A549 (cell line): ENCODE results near the gene CHST11. TPM values are rescaled to one million over a fixed set of nuclear protein-coding genes. Genes with fewer than 3 reads are reported as not detected.

Experiments used
- CBX2 ChIP-seq: fragments of 200-600 bp; sonication (generic); IDR thresholded peaks from 2 replicates; pipeline ENCODE4 v1.6.1; 2016; ENCODE audit warnings: low read depth, mild to moderate bottlenecking, borderline replicate concordance
- CTCF ChIP-seq: fragments of >200 bp; sonication (Bioruptor Twin); formaldehyde crosslinking; IDR thresholded peaks from 3 replicates; pipeline ENCODE4 v1.5.1; 2016
- EHF ChIP-seq: fragments of 250-450 bp; sonication (Bioruptor Pico); IDR thresholded peaks from 2 replicates; pipeline ENCODE4 v1.5.0; 2020; ENCODE audit warnings: mild to moderate bottlenecking
- EHMT2 ChIP-seq: fragments of 200-600 bp; sonication (generic); IDR thresholded peaks from 2 replicates; pipeline ENCODE4 v1.6.1; 2016; ENCODE audit warnings: antibody characterized with exemption, low read depth, mild to moderate bottlenecking, moderate library complexity
- FOSL2 ChIP-seq, 2 experiments: fragments of 450-650 bp in 1 of 2; fragments of >200 bp in 1 of 2; sonication (Bioruptor Twin) in 1 of 2; formaldehyde crosslinking; IDR thresholded peaks; 2 replicates each; pipeline versions ENCODE4 v1.5.0 to v1.6.1; 2016 to 2020; ENCODE audit warnings: mild to moderate bottlenecking in 1 of 2, moderate library complexity in 1 of 2
- HEYL ChIP-seq: fragments of 250-450 bp; sonication (Bioruptor Pico); IDR thresholded peaks from 2 replicates; pipeline ENCODE4 v1.8.0; 2021; ENCODE audit warnings: mild to moderate bottlenecking, moderate library complexity
- HMGXB4 ChIP-seq: fragments of 250-450 bp; sonication (Bioruptor Pico); IDR thresholded peaks from 2 replicates; pipeline ENCODE4 v1.5.0; 2021; ENCODE audit warnings: mild to moderate bottlenecking, moderate library complexity, borderline replicate concordance
- HOXA7 ChIP-seq: fragments of 250-450 bp; sonication (Bioruptor Pico); IDR thresholded peaks from 2 replicates; pipeline ENCODE4 v1.5.0; 2020; ENCODE audit warnings: mild to moderate bottlenecking, moderate library complexity
- JUN ChIP-seq, 2 experiments: fragments of >200 bp; sonication (Bioruptor Twin); formaldehyde crosslinking; IDR thresholded peaks; 2 replicates in 1 of 2; 3 replicates in 1 of 2; pipeline ENCODE4 v1.6.1; 2016 to 2017
- JUNB ChIP-seq: fragments of >200 bp; sonication (Bioruptor Twin); formaldehyde crosslinking; IDR thresholded peaks from 2 replicates; pipeline ENCODE4 v1.6.1; 2016
- KDM5A ChIP-seq: fragments of 200-600 bp; sonication (generic); IDR thresholded peaks from 2 replicates; pipeline ENCODE4 v1.6.1; 2016; ENCODE audit warnings: antibody characterized with exemption, mild to moderate bottlenecking
- NFE2L2 ChIP-seq: fragments of 150-350 bp; conservative IDR thresholded peaks from 2 replicates; pipeline ENCODE4 v1.6.1; 2014; ENCODE audit warnings: low read length
- NR3C1 ChIP-seq: fragments of >200 bp; sonication (Bioruptor Twin); formaldehyde crosslinking; IDR thresholded peaks from 3 replicates; pipeline ENCODE4 v1.6.1; 2017
- POLR2A ChIP-seq: IDR thresholded peaks from 2 replicates; pipeline ENCODE4 v1.6.1; 2012; ENCODE audit warnings: mild to moderate bottlenecking, low read length
- POLR2AphosphoS2 ChIP-seq: conservative IDR thresholded peaks from 2 replicates; pipeline ENCODE4 v1.6.1; 2012; ENCODE audit warnings: low read length, improper control_type of control experiment, inconsistent platforms
- RARB ChIP-seq: fragments of 250-450 bp; sonication (Bioruptor Pico); IDR thresholded peaks from 2 replicates; pipeline ENCODE4 v1.8.0; 2021; ENCODE audit warnings: mild to moderate bottlenecking, moderate library complexity
- RNF2 ChIP-seq: fragments of 200-600 bp; sonication (generic); IDR thresholded peaks from 2 replicates; pipeline ENCODE4 v1.6.1; 2016; ENCODE audit warnings: low read depth, mild to moderate bottlenecking, antibody characterized with exemption, moderate library complexity, borderline replicate concordance
- SMC3 ChIP-seq: fragments of >200 bp; sonication (Bioruptor Twin); formaldehyde crosslinking; IDR thresholded peaks from 3 replicates; pipeline ENCODE4 v1.6.1; 2018; ENCODE audit warnings: inconsistent platforms
- TFCP2L1 ChIP-seq: fragments of 250-450 bp; sonication (Bioruptor Pico); IDR thresholded peaks from 2 replicates; pipeline ENCODE4 v1.5.0; 2021; ENCODE audit warnings: mild to moderate bottlenecking
- ZC3H11A ChIP-seq: fragments of 450-650 bp; IDR thresholded peaks from 2 replicates; pipeline ENCODE4 v1.6.1; 2014; ENCODE audit warnings: antibody characterized with exemption, mild to moderate bottlenecking
- polyA plus RNA-seq, 4 experiments: library from polyadenylated mRNA; depleted of rRNA in 3 of 4; stranded (reverse); fragments of >200 nt; fragmentation: RNase III in 1 of 4; extraction: RNeasy Plus Mini Kit Qiagen cat#74134 plus additional on column Dnase treatment in 1 of 4; gene quantifications; 2 replicates in 3 of 4; 3 replicates in 1 of 4; pipeline ENCODE4 v1.2.3, GENCODE V29; 2011 to 2017
- TF ChIP-seq, protein P1 (sequence below): fragments of 450-650 bp; IDR thresholded peaks from 2 replicates; pipeline ENCODE4 v1.6.1; 2014; ENCODE audit warnings: antibody characterized with exemption
- TF ChIP-seq, protein P2 (sequence below): IDR thresholded peaks from 2 replicates; pipeline ENCODE4 v1.6.1; 2012; ENCODE audit warnings: low read depth, borderline replicate concordance
- TF ChIP-seq, protein P3 (sequence below): IDR thresholded peaks from 2 replicates; pipeline ENCODE4 v1.6.1; 2012
- TF ChIP-seq, protein P4 (sequence below): IDR thresholded peaks from 2 replicates; pipeline ENCODE4 v1.6.1; 2012

Gene CHST11
- polyA plus RNA-seq, 2 of the 4 experiments (the other 2 are of a cell fraction) = 19.2 to 21.8 TPM

GRCh38 chr12:104588047-104588920 is 131.5 kb downstream of the CHST11 start (continued):
- no peak for TF ChIP-seq HMGXB4 (CRISPR knock-in tag)
- peak; percentile 20; the same call in 1 of the 2 replicates for TF ChIP-seq FOSL2 (IDR thresholded peaks at IDR 0.05)
- peak; percentile 80 for TF ChIP-seq FOSL2 (CRISPR knock-in tag; IDR thresholded peaks at IDR 0.05)
- no peak for TF ChIP-seq RARB
- TF ChIP-seq, protein P1, sequence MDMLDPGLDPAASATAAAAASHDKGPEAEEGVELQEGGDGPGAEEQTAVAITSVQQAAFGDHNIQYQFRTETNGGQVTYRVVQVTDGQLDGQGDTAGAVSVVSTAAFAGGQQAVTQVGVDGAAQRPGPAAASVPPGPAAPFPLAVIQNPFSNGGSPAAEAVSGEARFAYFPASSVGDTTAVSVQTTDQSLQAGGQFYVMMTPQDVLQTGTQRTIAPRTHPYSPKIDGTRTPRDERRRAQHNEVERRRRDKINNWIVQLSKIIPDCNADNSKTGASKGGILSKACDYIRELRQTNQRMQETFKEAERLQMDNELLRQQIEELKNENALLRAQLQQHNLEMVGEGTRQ = no peak
- TF ChIP-seq, protein P2, sequence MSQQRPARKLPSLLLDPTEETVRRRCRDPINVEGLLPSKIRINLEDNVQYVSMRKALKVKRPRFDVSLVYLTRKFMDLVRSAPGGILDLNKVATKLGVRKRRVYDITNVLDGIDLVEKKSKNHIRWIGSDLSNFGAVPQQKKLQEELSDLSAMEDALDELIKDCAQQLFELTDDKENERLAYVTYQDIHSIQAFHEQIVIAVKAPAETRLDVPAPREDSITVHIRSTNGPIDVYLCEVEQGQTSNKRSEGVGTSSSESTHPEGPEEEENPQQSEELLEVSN = no peak
- TF ChIP-seq HOXA7 (CRISPR knock-in tag) = no peak
- no peak for TF ChIP-seq POLR2A
- no peak for TF ChIP-seq CTCF
- TF ChIP-seq EHF (CRISPR knock-in tag) = no peak
- TF ChIP-seq RNF2 = no peak
- TF ChIP-seq ZC3H11A = no peak
- TF ChIP-seq KDM5A = no peak
- no peak for TF ChIP-seq EHMT2
- TF ChIP-seq, protein P3, sequence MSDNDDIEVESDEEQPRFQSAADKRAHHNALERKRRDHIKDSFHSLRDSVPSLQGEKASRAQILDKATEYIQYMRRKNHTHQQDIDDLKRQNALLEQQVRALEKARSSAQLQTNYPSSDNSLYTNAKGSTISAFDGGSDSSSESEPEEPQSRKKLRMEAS = no peak; the same call in none of the 2 replicates
- TF ChIP-seq HEYL (CRISPR knock-in tag) = no peak
- no peak for TF ChIP-seq SMC3
- TF ChIP-seq NR3C1 = no peak
- TF ChIP-seq JUN (IDR thresholded peaks at IDR 0.05) = peak; percentile 44 to 56; a peak in 2 of 5 replicates
- TF ChIP-seq POLR2AphosphoS2 = no peak
- TF ChIP-seq CBX2 = no peak
- TF ChIP-seq JUNB = peak; percentile 77
- no peak for TF ChIP-seq NFE2L2
- TF ChIP-seq, protein P4, sequence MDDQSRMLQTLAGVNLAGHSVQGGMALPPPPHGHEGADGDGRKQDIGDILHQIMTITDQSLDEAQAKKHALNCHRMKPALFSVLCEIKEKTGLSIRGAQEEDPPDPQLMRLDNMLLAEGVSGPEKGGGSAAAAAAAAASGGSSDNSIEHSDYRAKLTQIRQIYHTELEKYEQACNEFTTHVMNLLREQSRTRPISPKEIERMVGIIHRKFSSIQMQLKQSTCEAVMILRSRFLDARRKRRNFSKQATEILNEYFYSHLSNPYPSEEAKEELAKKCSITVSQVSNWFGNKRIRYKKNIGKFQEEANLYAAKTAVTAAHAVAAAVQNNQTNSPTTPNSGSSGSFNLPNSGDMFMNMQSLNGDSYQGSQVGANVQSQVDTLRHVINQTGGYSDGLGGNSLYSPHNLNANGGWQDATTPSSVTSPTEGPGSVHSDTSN = no peak
- TF ChIP-seq TFCP2L1 (CRISPR knock-in tag) = no peak
